Right kidney (tissue), 1 donor: ENCODE measurements around the gene DPF1.

Experiments used
- DNase-seq: peaks from one replicate; pipeline ENCODE4 v3.0.0-alpha.2; 2016

Gene DPF1

GRCh38 chr19:38221421-38221820, 2.6 kb downstream of the DPF1 start:
- DNase-seq, result no peak

- DNase-seq, result no peak
Measured at GRCh38 chr19:38219221-38219620, 4.8 kb downstream of the DPF1 start.

GRCh38 chr19:38218204-38218603, 5.8 kb downstream of the DPF1 start:
- no peak for DNase-seq

- no peak for DNase-seq
Measured at GRCh38 chr19:38216785-38217641, 7.0 kb downstream of the DPF1 start.

GRCh38 chr19:38213911-38214625, 10.0 kb downstream of the DPF1 start:
- DNase-seq, result no peak

GRCh38 chr19:38213469-38213868, 10.6 kb downstream of the DPF1 start:
- DNase-seq, result no peak

GRCh38 chr19:38211766-38212165, 12.3 kb downstream of the DPF1 start:
- no peak for DNase-seq

GRCh38 chr19:38211151-38211591, 12.9 kb downstream of the DPF1 start:
- DNase-seq, result no peak

GRCh38 chr19:38210458-38210987, 13.5 kb downstream of the DPF1 start:
- DNase-seq, result peak; percentile 77

- DNase-seq, result peak; percentile 71
Measured at GRCh38 chr19:38209671-38210457, 14.2 kb downstream of the DPF1 start.

- DNase-seq, result no peak
Measured at GRCh38 chr19:38209152-38209551, 14.9 kb downstream of the DPF1 start.

- DNase-seq, result no peak
Measured at GRCh38 chr19:38208571-38208970, 15.5 kb downstream of the DPF1 start.

GRCh38 chr19:38207543-38207942, 16.5 kb downstream of the DPF1 start:
- DNase-seq, result no peak

- DNase-seq, result no peak
Measured at GRCh38 chr19:38206928-38207327, 17.1 kb downstream of the DPF1 start.

- no peak for DNase-seq
Measured at GRCh38 chr19:38206006-38206745, 17.8 kb downstream of the DPF1 start.

- DNase-seq, result no peak
Measured at GRCh38 chr19:38204728-38205127, 19.3 kb downstream of the DPF1 start.

GRCh38 chr19:38204096-38204495, 19.9 kb downstream of the DPF1 start:
- DNase-seq, result no peak

GRCh38 chr19:38203197-38203596, 20.8 kb downstream of the DPF1 start:
- no peak for DNase-seq

- no peak for DNase-seq
Measured at GRCh38 chr19:38202504-38202903, 21.5 kb downstream of the DPF1 start.

- DNase-seq, result no peak
Measured at GRCh38 chr19:38201731-38202130, 22.3 kb downstream of the DPF1 start.

- no peak for DNase-seq
Measured at GRCh38 chr19:38199340-38199739, 24.7 kb downstream of the DPF1 start.
